ENCODE measurements around the gene IFT122. TPM values are rescaled to one million over a fixed set of nuclear protein-coding genes. Genes with fewer than 3 reads are reported as not detected.

IFT122 gene
- total RNA-seq, 1 donor from 2014 or later, result 32.8 TPM

- no peak for DNase-seq (ENCODE audit: low read depth)
Observed at GRCh38 chr3:129416415-129416814, 23.6 kb upstream of the IFT122 start.

DNA sequence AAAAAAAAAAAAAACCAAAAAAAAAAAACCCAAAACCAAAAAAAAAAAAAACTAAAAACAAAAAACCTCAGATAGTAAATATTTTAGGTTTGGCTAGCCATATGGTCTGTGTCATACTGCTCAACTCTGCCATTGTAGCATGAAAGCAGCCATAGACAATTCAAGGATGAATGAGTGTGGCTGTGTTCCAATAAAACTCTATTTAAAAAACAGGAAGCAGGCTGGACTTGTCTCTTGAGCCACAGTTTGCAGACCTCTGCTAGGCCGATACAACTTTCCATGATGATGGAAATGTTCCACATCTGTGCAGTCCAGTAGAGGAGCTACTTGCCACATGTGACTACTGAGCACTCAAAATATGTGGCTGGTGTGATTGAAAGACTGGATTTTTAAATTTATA is 22.7 kb upstream of the IFT122 start:
- peak; percentile 36 for DNase-seq (ENCODE audit: low read depth)

DNA sequence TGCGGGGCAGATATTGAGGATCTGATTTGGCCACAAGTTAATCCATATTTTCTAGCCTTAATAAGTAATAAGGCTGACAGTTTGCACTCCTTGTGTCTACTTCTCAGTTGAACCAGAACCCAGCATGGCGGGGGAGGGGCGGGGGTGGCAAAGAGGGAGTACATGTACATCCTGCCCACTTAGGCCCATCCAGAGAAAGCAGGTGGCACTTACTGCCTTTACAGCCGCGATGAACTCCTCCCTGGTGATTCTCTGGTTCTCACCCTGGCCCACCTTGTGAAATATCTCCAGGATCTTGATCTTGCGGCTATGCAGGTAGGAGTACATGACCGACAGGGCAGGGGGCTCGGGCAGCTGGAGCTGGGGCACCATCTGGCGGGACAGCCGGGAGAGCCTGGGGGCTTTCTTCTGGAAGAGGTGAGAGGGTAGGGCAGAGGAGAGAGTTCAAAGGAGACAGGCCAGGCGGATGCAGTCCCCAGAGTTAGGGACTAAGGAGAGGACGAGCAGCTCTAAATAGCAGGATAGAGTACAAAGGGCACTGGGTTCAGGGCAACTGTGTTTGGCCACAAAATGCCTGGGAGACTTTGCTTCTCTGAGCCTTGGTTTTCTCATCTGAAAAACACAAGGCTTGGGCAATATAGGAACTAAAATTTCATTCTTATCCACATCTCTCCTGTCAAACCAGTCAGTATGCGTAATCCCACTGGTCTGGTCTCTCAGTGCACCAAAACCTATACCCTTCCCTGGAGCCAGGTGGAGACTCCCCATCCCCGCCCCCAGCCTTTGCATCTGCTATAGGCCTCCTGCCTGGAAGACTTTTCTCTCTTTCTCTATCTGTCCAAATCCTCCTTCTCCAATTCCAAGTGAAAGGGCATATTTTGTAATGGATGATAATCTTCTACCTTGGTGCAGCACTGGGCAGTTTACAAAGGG is 21.7 kb upstream of the IFT122 start:
- no peak for DNase-seq (ENCODE audit: low read depth)

GRCh38 chr3:129419476-129419875 is 20.5 kb upstream of the IFT122 start:
- DNase-seq (ENCODE audit: low read depth), result no peak

DNA sequence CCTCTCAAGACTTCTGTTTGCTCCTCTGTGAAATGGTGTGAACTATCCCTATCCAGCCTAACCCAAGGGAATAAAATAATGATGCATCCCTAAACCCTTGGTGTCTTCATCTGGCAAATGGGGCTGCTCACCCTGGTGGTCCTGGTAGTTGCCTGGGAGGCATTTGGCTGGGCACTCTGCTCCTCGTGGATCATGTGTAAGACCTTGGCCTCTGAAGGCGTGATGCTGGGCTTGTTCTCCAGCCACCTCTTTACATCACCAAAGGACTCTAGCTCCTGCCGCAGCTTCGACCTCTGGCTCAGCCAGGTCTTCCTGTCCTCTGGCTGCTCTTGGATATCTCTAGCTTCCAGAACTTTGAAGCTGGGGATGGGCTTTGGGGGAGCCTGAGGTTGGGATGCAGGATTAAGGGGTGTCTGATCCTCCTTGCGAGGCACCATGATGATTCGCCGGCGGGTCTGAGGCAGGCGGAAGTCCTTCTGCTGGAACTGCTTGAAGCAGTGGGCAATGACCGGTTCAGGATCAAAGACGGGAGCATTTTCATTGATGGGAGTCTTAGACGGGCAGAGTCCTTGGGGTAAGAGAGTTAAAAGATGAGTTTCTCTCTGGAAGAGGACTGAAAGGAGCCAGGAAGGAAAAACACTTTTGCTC is 18.7 kb upstream of the IFT122 start:
- no peak for DNase-seq (ENCODE audit: low read depth)

- no peak for DNase-seq (ENCODE audit: low read depth)
Observed at GRCh38 chr3:129421988-129422745, 17.9 kb upstream of the IFT122 start.

GRCh38 chr3:129422897-129423296 is 17.1 kb upstream of the IFT122 start:
- no peak for DNase-seq (ENCODE audit: low read depth)

DNA sequence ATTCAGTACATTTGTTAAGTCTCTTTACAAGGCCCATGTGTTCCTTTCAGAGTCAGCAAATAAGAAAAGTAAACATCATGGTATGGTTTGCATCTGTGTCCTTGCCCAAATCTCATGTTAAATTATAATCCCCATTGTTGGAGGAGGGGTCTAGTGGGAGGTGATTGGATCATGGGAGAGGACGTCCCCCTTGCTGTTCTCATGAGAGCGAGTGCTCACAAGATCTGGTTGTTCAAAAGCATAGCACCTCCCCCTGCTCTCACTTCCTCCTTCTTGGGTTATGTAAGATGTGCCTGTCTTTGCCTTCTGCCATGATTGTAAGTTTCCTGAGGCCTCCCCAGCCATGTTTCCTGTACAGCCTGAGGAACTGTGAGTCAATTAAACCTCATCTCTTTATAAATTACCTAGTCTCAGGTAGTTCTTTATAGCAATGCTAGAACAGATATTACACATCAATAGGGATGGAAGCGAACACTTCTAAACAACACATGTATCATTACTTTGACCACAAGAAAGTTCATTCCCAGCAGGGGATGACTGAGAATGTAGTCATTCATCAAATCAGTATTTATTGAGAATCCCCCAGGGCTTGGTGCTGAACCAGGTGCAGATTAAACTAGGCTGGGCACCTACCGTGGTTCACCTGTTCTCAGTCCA is 15.7 kb upstream of the IFT122 start:
- DNase-seq (ENCODE audit: low read depth), result peak; percentile 34

GRCh38 chr3:129425213-129425612 is 14.8 kb upstream of the IFT122 start:
- no peak for DNase-seq (ENCODE audit: low read depth)

GRCh38 chr3:129425619-129426018 is 14.4 kb upstream of the IFT122 start:
- no peak for DNase-seq (ENCODE audit: low read depth)

DNA sequence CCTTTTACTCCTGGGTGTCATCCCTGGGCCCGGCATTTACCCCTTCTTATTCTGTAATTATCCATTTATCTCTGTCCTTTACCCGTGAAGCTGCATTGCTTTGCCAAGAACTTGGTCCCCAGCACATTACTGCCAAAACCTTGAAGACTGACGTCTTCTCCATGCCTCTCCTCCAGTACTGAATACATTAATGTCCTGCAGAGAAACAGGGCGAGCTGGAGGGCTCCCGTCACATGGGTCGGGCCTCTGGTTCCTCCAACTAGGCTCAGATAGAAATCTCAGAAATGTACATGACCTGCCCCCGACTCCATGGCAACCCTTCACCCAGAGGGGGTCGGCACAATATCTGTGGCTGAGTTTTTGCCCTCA is 12.0 kb upstream of the IFT122 start:
- no peak for DNase-seq (ENCODE audit: low read depth)

DNA sequence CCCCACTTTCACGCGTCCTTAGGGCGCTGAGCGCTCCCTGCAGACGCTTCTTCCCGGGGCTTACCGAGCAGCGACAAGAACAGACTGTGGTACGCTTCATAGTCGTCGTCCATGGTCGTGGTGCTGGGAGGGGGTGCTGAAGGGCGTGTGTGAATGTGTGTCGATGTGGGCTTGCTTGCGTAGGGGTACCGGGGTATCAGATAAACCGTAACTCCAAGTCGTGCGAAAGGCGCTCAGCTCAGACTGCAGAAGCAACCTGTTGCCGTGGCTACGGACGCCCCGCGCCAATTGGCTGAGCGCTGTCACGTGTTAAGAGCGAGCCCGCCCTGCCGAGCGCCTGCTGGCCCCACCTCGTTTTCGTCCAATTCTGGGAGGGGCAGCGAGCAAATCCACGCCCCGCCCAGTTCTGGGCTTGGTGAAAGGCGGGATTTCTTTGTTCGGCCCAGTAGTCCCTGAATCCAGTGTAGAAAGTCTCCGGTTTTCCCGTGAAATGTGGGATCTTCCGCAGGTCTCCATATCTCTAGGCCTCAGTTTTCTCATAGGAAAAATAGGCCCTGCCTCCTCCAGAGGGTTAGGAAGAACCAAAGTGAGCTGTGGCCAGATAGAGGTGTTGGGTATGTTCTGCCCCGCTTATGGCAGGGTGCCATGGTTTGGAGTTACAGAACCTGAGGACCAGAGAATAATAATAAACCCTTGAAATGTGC is 11.5 kb upstream of the IFT122 start, which contains the start of gene EFCAB12:
TSS of gene EFCAB12 (minus strand) at position 261 of the 704 bp plus-strand sequence. CDS start at position 113, 148 bp downstream.
- peak; percentile 81 for DNase-seq (ENCODE audit: low read depth)

GRCh38 chr3:129429080-129429451 is 11.0 kb upstream of the IFT122 start:
- DNase-seq (ENCODE audit: low read depth), result no peak

DNA sequence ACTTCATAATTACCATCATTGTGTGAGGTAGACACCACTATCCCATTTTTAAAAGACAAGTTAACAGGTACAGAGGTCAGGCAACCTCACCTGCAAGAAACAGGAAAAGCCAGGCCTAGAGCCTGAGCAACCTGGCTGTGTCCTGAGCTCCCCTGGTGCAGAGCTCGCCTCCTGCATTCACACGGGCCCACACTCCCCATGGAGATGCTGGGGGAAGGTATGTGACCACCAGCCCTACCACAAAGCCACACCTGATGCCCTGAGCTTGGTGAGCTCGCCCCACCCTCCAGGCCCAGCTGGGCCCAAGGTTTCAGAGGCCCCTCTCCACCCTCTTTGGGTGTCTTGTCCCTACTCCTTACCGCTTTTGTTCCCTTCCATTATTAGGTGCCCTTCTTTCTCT is 10.4 kb upstream of the IFT122 start:
- DNase-seq (ENCODE audit: low read depth), result no peak

GRCh38 chr3:129432036-129432435 is 8.0 kb upstream of the IFT122 start:
- no peak for DNase-seq (ENCODE audit: low read depth)

GRCh38 chr3:129432671-129433070 is 7.4 kb upstream of the IFT122 start:
- DNase-seq (ENCODE audit: low read depth), result peak; percentile 91

GRCh38 chr3:129433565-129433964 is 6.5 kb upstream of the IFT122 start:
- DNase-seq (ENCODE audit: low read depth), result no peak

- no peak for DNase-seq (ENCODE audit: low read depth)
Observed at GRCh38 chr3:129434140-129434539, 5.9 kb upstream of the IFT122 start.

GRCh38 chr3:129435367-129435766 is 4.7 kb upstream of the IFT122 start:
- peak; percentile 41 for DNase-seq (ENCODE audit: low read depth)

GRCh38 chr3:129439226-129439816 is 703 bp upstream of the IFT122 start:
- no peak for DNase-seq (ENCODE audit: low read depth)
